K562 (cell line): ENCODE results near the gene ZNF556. TPM values are rescaled to one million over a fixed set of nuclear protein-coding genes. Genes with fewer than 3 reads are reported as not detected.

Source experiments
- ATAC-seq: fragments of 200-7000 bp; cut with Tn5 transposase; 3 replicates; pipeline ENCODE4 v1.9.1; 2020; ENCODE audit warnings: moderate library complexity
- BruUV-seq: library from RNA; stranded (reverse); fragments of 400-500 nt; replicated peaks from 2 replicates; lab custom pipeline; 2021; lab: Mats Ljungman, UMichigan
- CTCF ChIA-PET: fragments of 300-600 bp; formaldehyde crosslinking; extraction: SDS; loops from one replicate; lab custom pipeline; 2021; ENCODE audit warnings: low intra/inter-chr PET ratio; lab: Yijun Ruan, JAX
- POLR2A ChIA-PET: fragments of 300-600, 350-650 bp; sonication (Branson Sonifier 250); formaldehyde crosslinking; extraction: SDS; loops from one replicate; lab custom pipeline; 2021; ENCODE audit warnings: antibody characterized with exemption, inconsistent platforms; lab: Yijun Ruan, JAX
- DNase-seq, 4 experiments: peaks; one replicate each; pipeline versions ENCODE4 v3.0.0 to v3.0.0-alpha.2; 2011 to 2018; ENCODE audit warnings: low spot score in 3 of 4, mixed read lengths in 3 of 4; ENCODE audit errors: extremely low read depth in 1 of 4
- FAIRE-seq: peaks from 2 replicates; lab custom pipeline; 2011; peaks lifted over from hg19 to GRCh38; lab: Jason Lieb, UNC
- H2AFZ ChIP-seq: 2 replicates; pipeline ENCODE4 v1.6.0; 2011; ENCODE audit warnings: low read depth, low read length, control low read depth, inconsistent platforms
- H3K27ac ChIP-seq: fragments of 200-600 bp; 3 replicates; pipeline ENCODE4 v1.8.0; 2011; ENCODE audit warnings: low read depth, mild to moderate bottlenecking, control low read depth, inconsistent platforms, low read length, moderate library complexity, mixed read lengths; ENCODE audit errors: extremely low read depth
- H3K27me3 ChIP-seq, 2 experiments: fragments of 300-600 bp in 1 of 2; 2 replicates in 1 of 2; 3 replicates in 1 of 2; pipeline versions ENCODE4 v1.6.0 to v1.8.0; 2011; ENCODE audit warnings: inconsistent platforms in 2 of 2, low read length in 2 of 2, mild to moderate bottlenecking in 1 of 2, mixed read lengths in 1 of 2, moderate library complexity in 1 of 2; ENCODE audit not compliant: control insufficient read depth in 2 of 2, insufficient read depth in 2 of 2
- H3K36me3 ChIP-seq: fragments of 300-600 bp; 3 replicates; pipeline ENCODE4 v1.8.0; 2011; ENCODE audit warnings: mild to moderate bottlenecking, low read length, inconsistent platforms; ENCODE audit not compliant: control insufficient read depth, insufficient read depth
- H3K4me1 ChIP-seq, 2 experiments: fragments of 200-600 bp in 1 of 2; replicated peaks in 1 of 2; 2 replicates in 1 of 2; 3 replicates in 1 of 2; pipeline versions ENCODE4 v1.5.1 to v1.8.0; 2011; ENCODE audit warnings: inconsistent platforms in 2 of 2, low read length in 2 of 2, mild to moderate bottlenecking in 1 of 2, mixed read lengths in 1 of 2, moderate library complexity in 1 of 2; ENCODE audit not compliant: control insufficient read depth in 2 of 2, insufficient read depth in 2 of 2
- H3K4me2 ChIP-seq: 2 replicates; pipeline ENCODE4 v1.6.1; 2011; ENCODE audit warnings: low read length, control low read depth, inconsistent platforms, mixed read lengths; ENCODE audit not compliant: insufficient read depth
- H3K4me3 ChIP-seq: fragments of 200-600 bp; sonication (generic), shearing (Covaris generic); 2 replicates; pipeline ENCODE4 v1.5.1; 2016; ENCODE audit warnings: control low read depth, inconsistent platforms
- H3K79me2 ChIP-seq: fragments of 200-600 bp; 3 replicates; pipeline ENCODE4 v1.8.0; 2011; ENCODE audit warnings: low read length, inconsistent platforms; ENCODE audit not compliant: control insufficient read depth, insufficient read depth
- H3K9ac ChIP-seq, 2 experiments: 2 replicates each; pipeline versions ENCODE4 v1.6.0 to v1.6.1; 2011; ENCODE audit warnings: low read depth in 2 of 2, low read length in 2 of 2, control low read depth in 1 of 2, inconsistent platforms in 1 of 2, mild to moderate bottlenecking in 1 of 2, mixed read lengths in 1 of 2; ENCODE audit not compliant: insufficient read depth in 1 of 2
- H3K9me1 ChIP-seq: one replicate; pipeline ENCODE4 v1.6.0; 2011; ENCODE audit warnings: inconsistent platforms, mild to moderate bottlenecking, low read length, moderate library complexity; ENCODE audit not compliant: control insufficient read depth, insufficient read depth
- H3K9me3 ChIP-seq: replicated peaks from 2 replicates; pipeline ENCODE4 v1.5.1; 2011; ENCODE audit warnings: low read depth, low read length, inconsistent platforms; ENCODE audit not compliant: control insufficient read depth, insufficient read depth
- H4K20me1 ChIP-seq: replicated peaks from 2 replicates; pipeline ENCODE4 v1.6.1; 2011; ENCODE audit warnings: low read length, inconsistent platforms, mixed read lengths; ENCODE audit not compliant: control insufficient read depth, insufficient read depth
- CREM ChIP-seq: IDR thresholded peaks from 2 replicates; pipeline ENCODE4 v1.6.1; 2014; ENCODE audit warnings: antibody characterized with exemption, low read depth
- EHMT2 ChIP-seq: fragments of 450-650 bp; IDR thresholded peaks from 2 replicates; pipeline ENCODE4 v1.6.1; 2018; ENCODE audit warnings: antibody characterized with exemption
- ELF1 ChIP-seq: fragments of 200-800 bp; sonication (Bioruptor generic); IDR thresholded peaks from 2 replicates; pipeline ENCODE4 v1.6.1; 2016; ENCODE audit warnings: missing genetic modification characterization, missing compliant biosample characterization
- ESRRA ChIP-seq: fragments of 450-650 bp; IDR thresholded peaks from 2 replicates; pipeline ENCODE4 v1.6.1; 2014; ENCODE audit warnings: low read depth, mild to moderate bottlenecking, moderate library complexity, borderline replicate concordance
- HNRNPL ChIP-seq: fragments of 200-400 bp; formaldehyde crosslinking; IDR thresholded peaks from 2 replicates; pipeline ENCODE4 v1.6.1; 2017; ENCODE audit warnings: low read depth, mild to moderate bottlenecking, low read length
- KLF10 ChIP-seq: fragments of 250-450 bp; sonication (Bioruptor Pico); IDR thresholded peaks from 2 replicates; pipeline ENCODE4 v1.6.1; 2021; ENCODE audit warnings: matching md5 sums
- NONO ChIP-seq, 2 experiments: fragments of 200-400 bp in 1 of 2; fragments of 450-650 bp in 1 of 2; formaldehyde crosslinking in 1 of 2; IDR thresholded peaks; 2 replicates each; pipeline ENCODE4 v1.6.1; 2017; ENCODE audit warnings: low read depth in 2 of 2, mild to moderate bottlenecking in 2 of 2, moderate library complexity in 2 of 2, low read length in 1 of 2
- PCBP2 ChIP-seq: fragments of 200-400 bp; formaldehyde crosslinking; IDR thresholded peaks from 2 replicates; pipeline ENCODE4 v1.6.1; 2018; ENCODE audit warnings: low read length, low read depth, mild to moderate bottlenecking, moderate library complexity; ENCODE audit not compliant: poor library complexity, severe bottlenecking
- RREB1 ChIP-seq: fragments of 250-450 bp; sonication (Bioruptor Pico); IDR thresholded peaks from 2 replicates; pipeline ENCODE4 v1.4.0; 2020
- SRF ChIP-seq, 2 experiments: fragments of 250-450, 450-650 bp in 1 of 2; sonication (Bioruptor Pico) in 1 of 2; sonication (generic) in 1 of 2; formaldehyde crosslinking; IDR thresholded peaks; 2 replicates each; pipeline versions ENCODE4 v1.5.0 to v1.5.1; 2020 to 2022; ENCODE audit warnings: mild to moderate bottlenecking in 1 of 2, missing genetic modification reagents in 1 of 2
- THAP7 ChIP-seq: fragments of 250-450 bp; sonication (Bioruptor Pico); IDR thresholded peaks from 2 replicates; pipeline ENCODE4 v1.5.0; 2021
- ZNF121 ChIP-seq: sonication (generic); formaldehyde crosslinking; conservative IDR thresholded peaks from 2 replicates; pipeline ENCODE4 v1.8.0; 2022; ENCODE audit warnings: missing genetic modification reagents
- whole genome bisulfite sequencing: fragments of 100-300 bp; shearing (Covaris generic); methylation state at CpG from one replicate; pipeline ENCODE4 v1.1.6; 2016; ENCODE audit warnings: low coverage, mixed read lengths; ENCODE audit not compliant: insufficient coverage; ENCODE audit errors: missing lambda C conversion rate; 5-methylcytosine and 5-hydroxymethylcytosine counted together
- in situ Hi-C: fragments of 300-500 bp; cut with MboI; formaldehyde crosslinking; loops from 4 replicates; pipeline ENCODE4 v1.15.0; 2018; ENCODE audit warnings: inconsistent platforms, mixed read lengths
- intact Hi-C: fragments of 100-400 bp; cut with micrococcal nuclease; formaldehyde crosslinking; loops from 2 replicates; pipeline ENCODE4 v1.14.2; 2022
- polyA plus RNA-seq, 8 experiments: library from polyadenylated mRNA; depleted of rRNA in 4 of 8; stranded (reverse) in 5 of 8; unstranded in 3 of 8; fragments of >200 nt; fragmentation: Nextera tagmentation in 2 of 8; fragmentation: Illumina TruSeq in 1 of 8; extraction: Ambion mirVana in 2 of 8; extraction: Trizol in 1 of 8; gene quantifications; 2 replicates each; pipeline versions ENCODE4 v1.2.1 to v1.2.3, GENCODE V29; 2011 to 2014; ENCODE audit warnings: inconsistent platforms in 1 of 8, missing spikeins in 1 of 8
- total RNA-seq, 7 experiments: library from RNA; depleted of rRNA in 6 of 7; stranded (reverse); fragments of >200 nt in 6 of 7; fragmentation: Illumina TruSeq in 2 of 7; extraction: Trizol in 2 of 7; gene quantifications; 2 replicates each; pipeline versions ENCODE4 v1.2.1 to v1.2.3, GENCODE V29; 2011 to 2021; ENCODE audit warnings: low replicate concordance in 1 of 7
- TF ChIP-seq, protein P1 (sequence below): fragments of 250-450 bp; sonication (Bioruptor Pico); IDR thresholded peaks from 2 replicates; pipeline ENCODE4 v1.8.0; 2021; ENCODE audit warnings: moderate library complexity, mild to moderate bottlenecking, inconsistent platforms

Gene ZNF556
- total and polyA plus RNA-seq, 9 of the 15 experiments (the other 6 are each of a cell fraction or from before 2014, with no cell fraction given) = 0.01 to 0.36 (median 0.10) TPM; not detected in 1

GRCh38 chr19:2822846-2823245, 44.3 kb upstream of the ZNF556 start:
- CTCF ChIA-PET = no interaction called here
- Histone ChIP-seq H3K9me3 (0 out of 2 replicates have a peak, but pooled peaks cover 1% of the 10 kb centered on the region), H3K27me3 (no peaks in the 10 kb centered on the region), H3K9me1 (no peaks in the 10 kb centered on the region), H3K4me3 (no peak overlapping the region), H3K36me3 (no peaks in the 10 kb centered on the region), H3K4me2 (no peak overlapping the region), H3K79me2 (peaks cover 7% of the 10 kb centered on the region), H2AFZ (no peak overlapping the region), H3K4me1 (peaks cover 0 to 15% of the 10 kb centered on the region in 2 experiments; a peak in 3 of 5 replicates), H3K27ac (no peak overlapping the region), H3K9ac (no peak overlapping the region), H4K20me1 (no peaks in the 10 kb centered on the region)
- DNase-seq (peak in 1 of 4 experiments; percentile 2), FAIRE-seq (no peak), ATAC-seq (no peak)
- in situ Hi-C loops (no loop called here), intact Hi-C loops (no loop called here)
- no TSS peak for BruUV-seq
- POLR2A ChIA-PET = interaction anchor here (0.7 to 1.5 kb wide), 4 partner anchors 12 to 214 kb away, joined by 3 to 4 read pairs (median 3); partner anchors contain the start of gene ZNF555
- WGBS = 60% methylated on average over 3 of the region's 5 CpGs
- TF ChIP-seq NONO (IDR thresholded peaks at IDR 0.05; ENCODE audit: low read depth in 2 of 2, low read length in 1 of 2) = no peak
- no peak for TF ChIP-seq HNRNPL
- TF ChIP-seq THAP7 (CRISPR knock-in tag) = no peak
- TF ChIP-seq ZNF121 (CRISPR knock-in tag) = no peak
- no peak for TF ChIP-seq KLF10 (CRISPR knock-in tag)
- no peak for TF ChIP-seq CREM
- no peak for TF ChIP-seq EHMT2
- no peak for TF ChIP-seq RREB1
- TF ChIP-seq, protein P1, sequence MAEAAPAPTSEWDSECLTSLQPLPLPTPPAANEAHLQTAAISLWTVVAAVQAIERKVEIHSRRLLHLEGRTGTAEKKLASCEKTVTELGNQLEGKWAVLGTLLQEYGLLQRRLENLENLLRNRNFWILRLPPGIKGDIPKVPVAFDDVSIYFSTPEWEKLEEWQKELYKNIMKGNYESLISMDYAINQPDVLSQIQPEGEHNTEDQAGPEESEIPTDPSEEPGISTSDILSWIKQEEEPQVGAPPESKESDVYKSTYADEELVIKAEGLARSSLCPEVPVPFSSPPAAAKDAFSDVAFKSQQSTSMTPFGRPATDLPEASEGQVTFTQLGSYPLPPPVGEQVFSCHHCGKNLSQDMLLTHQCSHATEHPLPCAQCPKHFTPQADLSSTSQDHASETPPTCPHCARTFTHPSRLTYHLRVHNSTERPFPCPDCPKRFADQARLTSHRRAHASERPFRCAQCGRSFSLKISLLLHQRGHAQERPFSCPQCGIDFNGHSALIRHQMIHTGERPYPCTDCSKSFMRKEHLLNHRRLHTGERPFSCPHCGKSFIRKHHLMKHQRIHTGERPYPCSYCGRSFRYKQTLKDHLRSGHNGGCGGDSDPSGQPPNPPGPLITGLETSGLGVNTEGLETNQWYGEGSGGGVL (CRISPR knock-in tag) = no peak
- no peak for TF ChIP-seq ESRRA
- TF ChIP-seq PCBP2 = no peak
- TF ChIP-seq ELF1 (tag) = no peak
- TF ChIP-seq SRF (CRISPR knock-in tag; IDR thresholded peaks at IDR 0.05) = no peak
